IPS DF 6.9 (cell line): ENCODE data around the gene GGA2.
"Not testable (repeated sequence)": the region's sequence is repeated elsewhere in the genome, so short reads cannot be mapped to it uniquely, and the experiment has no call there.

Experiments used
- DNase-seq: peaks from one replicate; pipeline ENCODE4 v3.0.0-alpha.2; 2013; ENCODE audit warnings: low read depth, low spot score
- H3K27ac ChIP-seq: one replicate; pipeline ENCODE4 v1.5.1; 2013; ENCODE audit warnings: low read length, control low read depth
- H3K27me3 ChIP-seq: 2 replicates; pipeline ENCODE4 v1.6.1; 2013; ENCODE audit warnings: mild to moderate bottlenecking, low read length; ENCODE audit not compliant: control insufficient read depth, insufficient read depth
- H3K36me3 ChIP-seq: 2 replicates; pipeline ENCODE4 v1.6.1; 2013; ENCODE audit warnings: low read length; ENCODE audit not compliant: control insufficient read depth, insufficient read depth
- H3K4me1 ChIP-seq: 2 replicates; pipeline ENCODE4 v1.6.1; 2013; ENCODE audit warnings: low read length; ENCODE audit not compliant: control insufficient read depth, insufficient read depth
- H3K4me3 ChIP-seq: 2 replicates; pipeline ENCODE4 v1.5.1; 2013; ENCODE audit warnings: mild to moderate bottlenecking, low read length
- H3K9me3 ChIP-seq: 2 replicates; pipeline ENCODE4 v1.6.1; 2013; ENCODE audit warnings: low read length, inconsistent platforms; ENCODE audit not compliant: control insufficient read depth, insufficient read depth
- WGBS: extraction: QIAGEN DNeasy Blood & Tissue Kit; methylation state at CpG from one replicate; pipeline ENCODE4 v1.1.7; 2013; ENCODE audit warnings: mixed read lengths, missing lambda C conversion rate; ENCODE audit not compliant: insufficient read length, insufficient coverage; 5-methylcytosine and 5-hydroxymethylcytosine counted together

The GGA2 gene

DNA sequence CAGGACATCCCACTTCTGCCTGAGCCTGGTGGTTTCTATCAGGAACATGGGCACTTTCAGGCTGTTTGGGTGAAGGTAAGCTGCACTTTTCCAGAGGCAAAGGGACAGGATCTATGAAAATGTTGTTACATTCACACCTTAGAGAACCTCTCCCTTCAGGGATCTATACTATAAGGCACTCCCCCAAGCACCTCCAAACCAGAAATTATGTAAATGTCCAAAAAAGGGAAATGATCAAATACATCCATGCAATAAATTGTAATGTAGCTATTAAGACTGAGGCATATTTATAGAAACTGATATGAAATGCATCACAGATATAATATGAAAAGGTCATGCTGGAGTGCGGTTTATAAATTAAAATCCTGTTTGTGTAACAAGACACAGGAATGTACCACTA lies 34.0 kb downstream of the GGA2 start:
- DNase-seq, result no peak
- WGBS, result no CpG with 5 or more reads among the region's 1 CpG
- Histone ChIP-seq H3K36me3 (peaks cover 37% of the 10 kb centered on the region), H3K27ac (no peak overlapping the region), H3K27me3 (no peaks in the 10 kb centered on the region), H3K9me3 (no peaks in the 10 kb centered on the region), H3K4me3 (no peak overlapping the region), H3K4me1 (no peaks in the 10 kb centered on the region)

DNA sequence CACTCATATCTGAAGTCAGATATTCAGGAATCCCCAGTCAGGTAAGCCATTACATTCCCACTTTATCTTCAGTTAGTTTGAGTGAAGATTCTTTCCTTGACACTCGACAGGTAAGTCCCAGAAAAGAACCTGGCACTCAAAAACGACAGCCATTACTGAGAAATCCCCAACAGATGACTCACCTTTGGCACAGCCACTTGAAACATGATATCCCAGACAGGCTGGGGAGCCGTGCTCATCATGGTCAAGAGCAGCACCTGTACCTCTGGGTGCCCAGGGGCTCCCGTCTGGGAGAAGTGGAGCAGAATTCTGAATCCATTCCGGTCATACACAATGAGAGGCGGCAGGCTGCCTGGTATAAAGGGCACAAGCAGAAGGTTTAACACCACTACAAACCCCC lies 40.5 kb downstream of the GGA2 start:
- H3K9me3 ChIP-seq, result no peaks in the 10 kb centered on the region
- WGBS, result no CpG with 5 or more reads among the region's 6 CpGs
- H3K4me1 ChIP-seq, result no peaks in the 10 kb centered on the region
- DNase-seq, result no peak
- H3K36me3 ChIP-seq, result peaks cover 30% of the 10 kb centered on the region
- H3K27me3 ChIP-seq, result no peaks in the 10 kb centered on the region
- H3K27ac ChIP-seq, result no peak overlapping the region
- no peak overlapping the region for H3K4me3 ChIP-seq

DNA sequence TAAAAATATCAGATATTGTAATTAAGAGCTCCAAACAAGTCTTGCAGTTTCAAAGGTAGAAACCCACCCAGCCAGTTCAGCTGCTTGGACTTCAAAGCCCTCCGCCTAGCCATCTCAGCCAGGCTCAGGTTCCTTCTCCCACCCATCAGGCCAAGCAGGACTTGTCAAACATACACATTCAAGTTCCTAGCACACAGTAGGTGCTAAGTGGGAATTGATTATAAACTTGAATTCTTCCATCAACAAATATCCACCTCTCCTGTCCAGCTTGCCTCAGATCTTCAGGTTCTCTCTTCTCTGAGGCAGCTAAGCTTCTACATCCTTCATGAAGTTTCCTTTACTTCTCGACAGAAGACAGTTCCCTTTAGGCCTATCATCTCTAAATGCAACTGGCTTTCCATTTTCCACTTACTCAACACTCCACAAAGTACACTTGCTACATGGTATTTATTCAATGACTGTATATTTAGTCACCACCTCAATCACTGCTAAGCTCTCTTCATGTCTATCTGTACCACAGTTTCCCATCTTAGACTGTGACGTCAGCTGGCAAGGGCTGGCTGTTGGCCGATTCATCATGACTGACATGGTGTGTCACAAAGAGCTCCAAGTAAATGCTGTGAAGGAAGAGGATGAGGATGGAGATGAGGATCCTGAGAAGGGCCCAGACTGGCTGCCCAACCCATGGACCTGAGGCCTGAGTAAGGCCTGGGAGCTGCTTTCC lies 44.0 kb downstream of the GGA2 start:
- WGBS, result no CpG with 5 or more reads among the region's 4 CpGs
- Histone ChIP-seq H3K27ac (no peak overlapping the region), H3K4me1 (no peaks in the 10 kb centered on the region), H3K36me3 (peaks cover 30% of the 10 kb centered on the region), H3K9me3 (no peaks in the 10 kb centered on the region), H3K4me3 (no peak overlapping the region), H3K27me3 (no peaks in the 10 kb centered on the region)
- no peak for DNase-seq

DNA sequence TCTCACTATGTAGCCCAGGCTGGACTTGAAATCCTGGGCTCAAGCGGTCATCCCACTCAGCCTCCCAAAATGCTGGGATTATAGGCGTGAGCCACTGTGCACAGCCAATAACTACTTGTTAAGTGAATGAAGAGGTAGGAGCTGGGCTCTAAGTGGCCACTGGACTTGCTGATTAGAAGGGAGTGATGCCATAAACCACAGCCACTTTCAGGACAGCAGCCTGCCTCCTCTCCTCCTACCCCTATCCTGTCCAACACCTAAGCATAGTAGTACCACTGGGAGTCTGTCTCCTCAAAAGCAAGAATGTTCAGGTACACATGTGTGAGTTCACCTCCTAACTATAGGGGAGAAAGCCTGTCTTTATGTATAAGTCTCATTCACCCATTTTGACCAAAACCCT lies 45.1 kb downstream of the GGA2 start:
- H3K36me3 ChIP-seq, result peaks cover 30% of the 10 kb centered on the region

DNA sequence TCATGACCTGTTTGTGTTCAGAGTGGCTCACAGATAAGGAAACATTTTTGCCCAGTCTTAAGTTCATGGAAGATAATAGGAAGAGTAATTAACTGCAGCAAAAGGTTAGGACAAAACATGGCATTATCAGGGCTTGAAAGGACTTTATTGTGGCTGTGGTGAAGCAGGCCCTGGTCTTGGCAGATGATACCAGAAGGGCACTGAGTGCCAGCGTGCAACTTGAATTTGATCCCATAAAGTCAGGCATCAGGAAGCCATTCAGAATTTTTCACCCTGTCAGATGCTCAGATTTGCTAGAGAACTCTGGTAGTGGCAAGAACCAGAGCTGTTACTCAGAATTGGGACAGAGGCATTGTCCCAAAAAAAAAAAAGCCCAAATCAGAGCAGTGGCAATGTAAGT lies 46.1 kb downstream of the GGA2 start:
- DNase-seq, result no peak
- no CpG with 5 or more reads among the region's 1 CpG for WGBS
- Histone ChIP-seq H3K27ac (no peak overlapping the region), H3K4me1 (no peaks in the 10 kb centered on the region), H3K9me3 (no peaks in the 10 kb centered on the region), H3K4me3 (no peak overlapping the region), H3K27me3 (no peaks in the 10 kb centered on the region), H3K36me3 (peaks cover 24% of the 10 kb centered on the region)

More for the DNA sequence above, 45.1 kb downstream of the GGA2 start:
- Histone ChIP-seq H3K27ac (no peak overlapping the region), H3K27me3 (no peaks in the 10 kb centered on the region), H3K4me1 (no peaks in the 10 kb centered on the region), H3K4me3 (no peak overlapping the region), H3K9me3 (no peaks in the 10 kb centered on the region)
- no peak for DNase-seq
- WGBS, result no CpG with 5 or more reads among the region's 2 CpGs

DNA sequence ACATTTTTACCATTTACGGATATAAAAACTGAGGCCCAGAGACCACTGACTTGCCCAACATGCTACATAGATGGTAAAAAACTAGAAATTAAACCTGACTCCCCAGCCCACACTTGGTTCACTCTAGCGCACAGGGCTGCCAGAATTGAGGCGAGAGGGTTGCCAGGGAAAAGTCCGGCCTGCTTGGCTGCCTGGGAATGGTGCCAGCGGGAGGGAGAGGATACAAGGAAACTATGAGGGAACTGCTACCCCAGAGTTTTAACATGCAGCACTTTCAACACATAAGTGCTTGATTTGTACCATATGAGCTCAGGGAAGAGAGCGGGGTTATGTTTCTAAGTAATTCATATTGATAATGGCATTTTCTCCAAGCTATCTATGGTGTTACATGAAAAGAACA lies 47.3 kb downstream of the GGA2 start:
- H3K36me3 ChIP-seq, result peaks cover 17% of the 10 kb centered on the region
- WGBS, result no CpG with 5 or more reads among the region's 6 CpGs
- H3K9me3 ChIP-seq, H3K4me3 ChIP-seq, H3K4me1 ChIP-seq, H3K27ac ChIP-seq, H3K27me3 ChIP-seq, DNase-seq: not testable (repeated sequence)

DNA sequence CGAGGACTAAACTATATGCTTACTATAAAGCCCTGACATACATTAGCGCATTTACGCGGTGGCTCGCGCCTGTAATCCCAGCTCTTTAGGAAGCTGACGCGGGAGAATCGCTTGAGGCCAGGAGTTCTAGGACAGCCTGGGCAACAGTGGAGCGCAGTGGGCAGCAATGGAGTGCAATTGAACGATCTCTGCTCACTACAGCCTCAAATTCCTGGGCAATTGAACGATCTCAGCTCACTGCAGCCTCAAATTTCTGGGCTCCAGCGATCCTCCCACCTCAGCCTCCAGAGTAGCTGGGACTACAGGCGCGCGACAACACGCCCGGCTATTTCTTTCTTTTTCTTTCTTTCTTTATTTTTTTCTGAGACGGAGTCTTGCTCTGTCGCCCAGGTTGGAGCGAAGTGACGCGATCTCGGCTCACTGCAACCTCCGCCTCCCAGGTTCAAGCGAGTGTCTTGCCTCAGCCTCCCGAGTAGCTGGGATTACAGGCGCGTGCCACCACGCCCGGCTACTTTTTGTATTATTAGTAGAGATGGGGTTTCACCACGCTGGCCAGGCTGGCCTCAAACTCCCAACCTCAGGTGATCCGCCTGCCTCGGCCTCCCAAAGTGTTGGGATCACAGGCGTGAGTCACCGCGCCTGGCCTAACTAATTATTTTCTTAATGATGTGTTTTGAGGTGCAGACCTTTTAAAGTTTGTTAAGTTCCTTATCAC lies 56.8 kb downstream of the GGA2 start:
- WGBS, result no CpG with 5 or more reads among the region's 37 CpGs
- H3K27ac ChIP-seq, result no peak overlapping the region
- no peak for DNase-seq
- H3K4me3 ChIP-seq, result peak overlapping the region; percentile 79; the same call in 1 of the 2 replicates
- no peaks in the 10 kb centered on the region for H3K9me3 ChIP-seq
- no peaks in the 10 kb centered on the region for H3K4me1 ChIP-seq
- no peaks in the 10 kb centered on the region for H3K27me3 ChIP-seq
- H3K36me3 ChIP-seq, result no peaks in the 10 kb centered on the region

DNA sequence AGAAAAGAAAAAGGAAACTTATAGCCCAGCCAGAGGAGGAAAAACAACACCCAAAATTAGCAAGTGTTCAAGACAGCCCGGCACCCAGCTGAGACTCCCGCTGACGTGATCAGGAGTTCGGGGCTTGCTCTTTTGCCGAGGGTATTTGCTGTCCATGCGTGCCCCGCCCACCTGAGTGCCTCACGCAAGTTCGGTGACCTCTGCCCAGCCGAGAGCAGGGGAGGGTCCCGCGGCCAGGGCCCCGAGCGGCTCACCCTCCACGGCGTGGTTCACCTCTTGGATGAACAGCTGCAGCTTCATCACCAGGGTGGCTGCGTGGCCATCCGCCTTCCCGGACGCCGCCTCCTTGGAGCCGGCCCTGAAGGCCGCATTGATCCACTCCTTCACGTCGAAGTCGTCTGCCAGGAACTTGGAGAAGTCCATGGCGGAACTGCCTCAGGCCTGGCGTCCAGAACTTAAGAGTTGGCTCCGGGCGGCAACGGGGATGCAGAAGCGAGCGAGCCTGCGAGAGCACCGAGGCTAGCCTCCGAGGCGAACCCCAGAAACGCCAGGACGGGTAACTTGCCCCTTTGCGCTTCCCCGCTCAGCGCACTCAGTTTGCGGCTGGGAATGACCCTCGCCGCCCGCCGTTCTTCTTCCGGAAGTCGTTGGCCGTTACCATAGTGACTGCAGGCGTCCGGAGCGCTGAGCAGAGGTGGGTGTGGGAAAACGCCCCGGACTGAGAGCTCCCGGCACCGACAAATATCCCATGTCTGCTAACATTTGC lies 57.5 kb downstream of the GGA2 start, which contains the start of gene COG7:
TSS of gene COG7 (minus strand) at position 618 of the 766 bp plus-strand sequence. CDS start at position 423, 195 bp downstream.
- H3K4me3 ChIP-seq, result peak within 1 kb of the TSS; percentile 79
- peak; percentile 82 for DNase-seq
- H3K36me3 ChIP-seq, result no peaks in the 10 kb centered on the region
- WGBS, result no CpG with 5 or more reads among the region's 57 CpGs
- H3K9me3 ChIP-seq, result no peaks in the 10 kb centered on the region
- H3K27me3 ChIP-seq, result no peaks in the 10 kb centered on the region
- no peak within 1 kb of the TSS for H3K27ac ChIP-seq
- H3K4me1 ChIP-seq, result no peaks in the 10 kb centered on the region

DNA sequence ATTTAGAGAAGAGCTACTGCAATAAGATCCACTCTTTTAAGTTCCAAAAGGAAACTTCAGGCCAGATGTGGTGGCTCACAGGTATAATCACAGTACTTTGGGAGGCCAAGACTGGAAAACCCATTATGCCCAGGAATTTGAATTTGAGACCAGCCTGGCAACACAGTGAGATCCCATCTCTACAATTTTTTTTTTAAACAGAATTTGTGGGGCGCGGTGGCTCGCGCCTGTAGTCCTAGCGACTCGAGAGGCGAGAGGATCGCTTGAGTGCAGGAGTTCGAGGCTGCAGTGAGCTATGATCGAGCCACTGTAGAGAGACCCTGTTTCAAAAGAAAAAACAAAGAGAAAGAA lies 58.1 kb downstream of the GGA2 start:
- H3K4me1 ChIP-seq, result no peaks in the 10 kb centered on the region
- peak overlapping the region; percentile 79; the same call in 1 of the 2 replicates for H3K4me3 ChIP-seq
- no peaks in the 10 kb centered on the region for H3K9me3 ChIP-seq
- H3K36me3 ChIP-seq, result no peaks in the 10 kb centered on the region
- WGBS, result no CpG with 5 or more reads among the region's 10 CpGs
- H3K27me3 ChIP-seq, result no peaks in the 10 kb centered on the region
- no peak overlapping the region for H3K27ac ChIP-seq
- no peak for DNase-seq

DNA sequence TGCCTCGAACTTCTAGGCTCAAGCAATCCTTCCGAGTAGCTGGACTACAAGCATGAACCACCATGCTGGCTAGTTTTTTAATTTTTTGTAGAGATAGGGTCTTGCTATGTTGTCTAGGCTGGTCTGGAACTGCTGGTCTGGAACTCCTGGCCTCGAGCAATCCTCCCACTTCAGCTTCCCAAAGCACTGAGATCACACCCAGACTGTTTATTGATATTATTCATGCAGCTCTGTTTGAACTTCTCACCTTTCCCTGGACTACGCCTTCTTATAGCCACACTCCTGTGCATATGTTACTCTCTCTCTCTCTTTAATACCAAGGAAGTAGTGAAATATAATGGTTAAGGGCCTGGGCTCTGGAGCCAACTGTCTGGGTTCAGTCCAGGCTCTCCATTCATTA lies 61.9 kb downstream of the GGA2 start:
- no CpG with 5 or more reads among the region's 4 CpGs for WGBS
- no peak for DNase-seq
- no peak overlapping the region for H3K4me3 ChIP-seq
- H3K27me3 ChIP-seq, result no peaks in the 10 kb centered on the region
- no peaks in the 10 kb centered on the region for H3K36me3 ChIP-seq
- no peak overlapping the region for H3K27ac ChIP-seq
- H3K9me3 ChIP-seq, result no peaks in the 10 kb centered on the region
- H3K4me1 ChIP-seq, result no peaks in the 10 kb centered on the region
